ENCODE data around the gene SVIL.

SVIL gene

GRCh38 chr10:29434111-29434510 lies 200.7 kb downstream of the SVIL start:
- Histone ChIP-seq H3K27me3 (ENCODE audit: insufficient read depth, low read depth) (no peaks in the 10 kb centered on the region), H3K4me1 (ENCODE audit: low read depth, poor library complexity, severe bottlenecking) (no peaks in the 10 kb centered on the region), H3K9ac (no peak overlapping the region), H3K27ac (no peak overlapping the region), H3K4me3 (IDR thresholded peaks at IDR 0.05; ENCODE audit: insufficient read depth, low read depth, low read length) (no peak overlapping the region), H3K4me2 (no peak overlapping the region), H4K20me1 (ENCODE audit: insufficient read depth) (no peaks in the 10 kb centered on the region), H3K36me3 (ENCODE audit: insufficient read depth) (no peaks in the 10 kb centered on the region), H3K79me2 (ENCODE audit: insufficient read depth, low read depth) (no peaks in the 10 kb centered on the region), H2AFZ (ENCODE audit: low read depth) (no peak overlapping the region)
- TF ChIP-seq CTCF (conservative IDR thresholded peaks at IDR 0.05; ENCODE audit: low read depth, low read length) = no peak

GRCh38 chr10:29431711-29432110 lies 203.1 kb downstream of the SVIL start:
- Histone ChIP-seq H2AFZ (ENCODE audit: low read depth) (no peak overlapping the region), H3K36me3 (ENCODE audit: insufficient read depth) (no peaks in the 10 kb centered on the region), H3K4me1 (ENCODE audit: low read depth, poor library complexity, severe bottlenecking) (no peaks in the 10 kb centered on the region), H3K4me2 (no peak overlapping the region), H3K79me2 (ENCODE audit: insufficient read depth, low read depth) (no peaks in the 10 kb centered on the region), H3K9ac (no peak overlapping the region), H3K27ac (no peak overlapping the region), H3K4me3 (IDR thresholded peaks at IDR 0.05; ENCODE audit: insufficient read depth, low read depth, low read length) (no peak overlapping the region), H3K27me3 (ENCODE audit: insufficient read depth, low read depth) (no peaks in the 10 kb centered on the region), H4K20me1 (ENCODE audit: insufficient read depth) (no peaks in the 10 kb centered on the region)
- TF ChIP-seq CTCF (conservative IDR thresholded peaks at IDR 0.05; ENCODE audit: low read depth, low read length) = no peak

- no peak overlapping the region for H3K9ac ChIP-seq
- H3K4me2 ChIP-seq = no peak overlapping the region
- TF ChIP-seq CTCF (conservative IDR thresholded peaks at IDR 0.05; ENCODE audit: low read depth, low read length) = no peak
- no peak overlapping the region for H3K27ac ChIP-seq
- no peak overlapping the region for H3K4me3 ChIP-seq (IDR thresholded peaks at IDR 0.05; ENCODE audit: insufficient read depth, low read depth, low read length)
- no peaks in the 10 kb centered on the region for H3K27me3 ChIP-seq (ENCODE audit: insufficient read depth, low read depth)
- H3K36me3 ChIP-seq (ENCODE audit: insufficient read depth) = no peaks in the 10 kb centered on the region
- no peaks in the 10 kb centered on the region for H3K4me1 ChIP-seq (ENCODE audit: low read depth, poor library complexity, severe bottlenecking)
- no peak overlapping the region for H2AFZ ChIP-seq (ENCODE audit: low read depth)
- H4K20me1 ChIP-seq (ENCODE audit: insufficient read depth) = no peaks in the 10 kb centered on the region
- H3K79me2 ChIP-seq (ENCODE audit: insufficient read depth, low read depth) = no peaks in the 10 kb centered on the region
These were observed 204.7 kb downstream of the SVIL start for GRCh38 chr10:29430101-29430500.

GRCh38 chr10:29428486-29428885 lies 206.3 kb downstream of the SVIL start:
- no peak for TF ChIP-seq CTCF (conservative IDR thresholded peaks at IDR 0.05; ENCODE audit: low read depth, low read length)
- no peak overlapping the region for H2AFZ ChIP-seq (ENCODE audit: low read depth)
- H3K4me2 ChIP-seq = no peak overlapping the region
- H3K4me3 ChIP-seq (IDR thresholded peaks at IDR 0.05; ENCODE audit: insufficient read depth, low read depth, low read length) = no peak overlapping the region
- H4K20me1 ChIP-seq (ENCODE audit: insufficient read depth) = no peaks in the 10 kb centered on the region
- H3K27me3 ChIP-seq (ENCODE audit: insufficient read depth, low read depth) = no peaks in the 10 kb centered on the region
- H3K4me1 ChIP-seq (ENCODE audit: low read depth, poor library complexity, severe bottlenecking) = no peaks in the 10 kb centered on the region
- no peaks in the 10 kb centered on the region for H3K79me2 ChIP-seq (ENCODE audit: insufficient read depth, low read depth)
- no peaks in the 10 kb centered on the region for H3K36me3 ChIP-seq (ENCODE audit: insufficient read depth)
- no peak overlapping the region for H3K27ac ChIP-seq
- H3K9ac ChIP-seq = no peak overlapping the region

- no peak overlapping the region for H3K4me3 ChIP-seq (IDR thresholded peaks at IDR 0.05; ENCODE audit: insufficient read depth, low read depth, low read length)
- no peaks in the 10 kb centered on the region for H4K20me1 ChIP-seq (ENCODE audit: insufficient read depth)
- H3K27ac ChIP-seq = no peak overlapping the region
- no peak overlapping the region for H3K9ac ChIP-seq
- H3K4me2 ChIP-seq = no peak overlapping the region
- no peak for TF ChIP-seq CTCF (conservative IDR thresholded peaks at IDR 0.05; ENCODE audit: low read depth, low read length)
- no peaks in the 10 kb centered on the region for H3K4me1 ChIP-seq (ENCODE audit: low read depth, poor library complexity, severe bottlenecking)
- no peaks in the 10 kb centered on the region for H3K79me2 ChIP-seq (ENCODE audit: insufficient read depth, low read depth)
- no peak overlapping the region for H2AFZ ChIP-seq (ENCODE audit: low read depth)
- no peaks in the 10 kb centered on the region for H3K36me3 ChIP-seq (ENCODE audit: insufficient read depth)
- H3K27me3 ChIP-seq (ENCODE audit: insufficient read depth, low read depth) = no peaks in the 10 kb centered on the region
These were observed 207.1 kb downstream of the SVIL start for GRCh38 chr10:29427667-29428066.
